Activated CD8-positive, alpha-beta T cell treated with anti-CD3 and anti-CD28 coated beads for 36 hours (primary cell): ENCODE results near the gene SUMO3. TPM values are rescaled to one million over a fixed set of nuclear protein-coding genes. Genes with fewer than 3 reads are reported as not detected.

Experiments
- ATAC-seq: fragments of 200-7000 bp; cut with Tn5 transposase; one replicate; pipeline ENCODE4 v1.10.0; 2021; ENCODE audit warnings: mild to moderate bottlenecking, moderate library complexity
- CTCF ChIA-PET: fragments of 350-600 bp; sonication (Branson Sonifier 250); formaldehyde crosslinking; loops from one replicate; lab custom pipeline; 2021; ENCODE audit warnings: antibody characterized with exemption; lab: Charles Lee
- POLR2A ChIA-PET: fragments of 350-600 bp; sonication (Branson Sonifier 250); formaldehyde crosslinking; loops from one replicate; lab custom pipeline; 2021; ENCODE audit warnings: antibody characterized with exemption; lab: Charles Lee
- DNase-seq: peaks from one replicate; pipeline ENCODE4 v3.0.0-alpha.2; 2020
- H3K27ac Mint-ChIP-seq: one replicate; pipeline ENCODE4 v1.8.0; 2021; ENCODE audit warnings: mild to moderate bottlenecking, mixed read lengths
- H3K27me3 Mint-ChIP-seq: one replicate; pipeline ENCODE4 v1.8.0; 2021; ENCODE audit warnings: mixed read lengths
- H3K36me3 Mint-ChIP-seq: one replicate; pipeline ENCODE4 v1.8.0; 2021; ENCODE audit warnings: low read depth, mixed read lengths
- H3K4me1 Mint-ChIP-seq: one replicate; pipeline ENCODE4 v1.8.0; 2021; ENCODE audit warnings: low read depth, mixed read lengths
- H3K4me3 Mint-ChIP-seq: one replicate; pipeline ENCODE4 v1.8.0; 2021; ENCODE audit warnings: mild to moderate bottlenecking, moderate library complexity, mixed read lengths
- H3K9me3 Mint-ChIP-seq: one replicate; pipeline ENCODE4 v1.8.0; 2021; ENCODE audit warnings: mixed read lengths
- intact Hi-C: fragments of 100-400 bp; cut with micrococcal nuclease; formaldehyde crosslinking; loops from one replicate; pipeline ENCODE4 v1.10.0; 2022
- total RNA-seq, 2 experiments: library from RNA; stranded (reverse); gene quantifications; one replicate each; pipeline ENCODE4 v1.2.3, GENCODE V29; 2021
- TF ChIP-seq, protein P1 (sequence below): fragments of 200-600 bp; IDR thresholded peaks from one replicate; pipeline ENCODE4 v1.8.0; 2022; ENCODE audit warnings: antibody characterized with exemption, mild to moderate bottlenecking

The SUMO3 gene
- total RNA-seq, 2 experiments from 2014 or later = 69.8 to 72.9 TPM

DNA sequence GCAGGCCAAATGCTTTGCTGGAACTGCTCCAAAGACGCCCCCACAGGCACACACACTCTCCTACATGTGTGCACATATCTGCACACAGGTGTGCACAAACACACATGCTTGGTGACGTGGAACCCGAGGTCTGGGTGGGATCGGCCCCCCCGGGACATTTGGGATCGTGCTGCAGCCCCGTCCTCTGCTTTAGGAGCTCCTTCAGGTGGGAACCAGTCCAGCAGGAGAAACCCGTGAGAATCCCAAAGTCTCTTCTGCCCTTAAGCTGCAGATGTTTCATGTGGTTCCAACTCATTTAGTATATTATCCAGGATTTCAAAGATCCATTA, 54.8 kb downstream of the SUMO3 start:
- intact Hi-C loops = no loop called here
- TF ChIP-seq, protein P1, sequence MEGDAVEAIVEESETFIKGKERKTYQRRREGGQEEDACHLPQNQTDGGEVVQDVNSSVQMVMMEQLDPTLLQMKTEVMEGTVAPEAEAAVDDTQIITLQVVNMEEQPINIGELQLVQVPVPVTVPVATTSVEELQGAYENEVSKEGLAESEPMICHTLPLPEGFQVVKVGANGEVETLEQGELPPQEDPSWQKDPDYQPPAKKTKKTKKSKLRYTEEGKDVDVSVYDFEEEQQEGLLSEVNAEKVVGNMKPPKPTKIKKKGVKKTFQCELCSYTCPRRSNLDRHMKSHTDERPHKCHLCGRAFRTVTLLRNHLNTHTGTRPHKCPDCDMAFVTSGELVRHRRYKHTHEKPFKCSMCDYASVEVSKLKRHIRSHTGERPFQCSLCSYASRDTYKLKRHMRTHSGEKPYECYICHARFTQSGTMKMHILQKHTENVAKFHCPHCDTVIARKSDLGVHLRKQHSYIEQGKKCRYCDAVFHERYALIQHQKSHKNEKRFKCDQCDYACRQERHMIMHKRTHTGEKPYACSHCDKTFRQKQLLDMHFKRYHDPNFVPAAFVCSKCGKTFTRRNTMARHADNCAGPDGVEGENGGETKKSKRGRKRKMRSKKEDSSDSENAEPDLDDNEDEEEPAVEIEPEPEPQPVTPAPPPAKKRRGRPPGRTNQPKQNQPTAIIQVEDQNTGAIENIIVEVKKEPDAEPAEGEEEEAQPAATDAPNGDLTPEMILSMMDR = no peak
- CTCF ChIA-PET = no interaction called here
- Mint-ChIP-seq H3K9me3 (no peaks in the 10 kb centered on the region), H3K27me3 (no peaks in the 10 kb centered on the region), H3K4me3 (no peak overlapping the region), H3K4me1 (peaks cover 23% of the 10 kb centered on the region), H3K27ac (no peak overlapping the region), H3K36me3 (no peaks in the 10 kb centered on the region)
- POLR2A ChIA-PET = no interaction called here
- ATAC-seq (no peak), DNase-seq (no peak)

DNA sequence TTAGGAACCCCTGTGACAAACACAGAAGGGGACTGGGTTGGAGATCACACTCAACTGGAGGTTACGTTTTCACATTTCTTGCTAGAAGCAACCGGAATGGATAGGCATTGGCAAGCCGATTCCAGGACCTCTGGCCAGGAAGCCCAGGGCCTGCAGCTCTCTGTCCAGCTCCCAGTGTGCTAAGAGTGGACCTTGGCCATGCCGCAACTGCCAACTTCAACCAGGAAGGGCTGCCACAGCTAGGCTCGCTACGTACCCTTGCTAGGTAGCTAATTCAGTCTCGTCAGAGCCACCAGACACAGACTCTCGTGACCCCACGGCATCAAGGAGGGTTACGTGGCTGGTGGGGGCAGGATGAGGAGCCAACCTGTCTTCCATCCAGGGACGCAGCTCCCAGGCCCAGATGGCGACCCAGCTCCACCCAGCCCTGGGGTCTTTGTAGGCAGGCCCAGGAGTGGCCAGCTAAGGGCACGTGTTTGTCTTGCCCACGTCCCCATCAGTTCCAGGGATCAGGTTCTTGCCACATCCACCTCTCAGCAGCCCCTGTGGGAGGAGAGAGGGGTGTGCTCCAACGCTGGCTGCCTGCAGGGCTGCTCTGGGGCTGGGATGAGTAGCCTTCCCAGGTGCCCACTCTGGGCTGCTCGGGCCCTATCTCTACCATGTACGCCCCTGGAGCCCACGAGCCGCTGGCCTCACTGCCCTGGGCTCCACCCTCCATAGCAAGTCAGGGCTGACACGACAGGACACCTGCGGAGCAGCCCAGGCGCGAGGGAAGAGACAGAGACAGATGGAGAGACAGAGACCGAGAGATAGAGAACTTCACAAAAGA, 55.4 kb downstream of the SUMO3 start:
- Mint-ChIP-seq H3K27ac (no peak overlapping the region), H3K27me3 (no peaks in the 10 kb centered on the region), H3K4me3 (no peak overlapping the region), H3K36me3 (no peaks in the 10 kb centered on the region), H3K9me3 (no peaks in the 10 kb centered on the region), H3K4me1 (peaks cover 23% of the 10 kb centered on the region)
- DNase-seq = no peak
- ATAC-seq = no peak
- TF ChIP-seq, protein P1 = no peak
- intact Hi-C loops = no loop called here
- ChIA-PET CTCF (no interaction called here), POLR2A (no interaction called here)

DNA sequence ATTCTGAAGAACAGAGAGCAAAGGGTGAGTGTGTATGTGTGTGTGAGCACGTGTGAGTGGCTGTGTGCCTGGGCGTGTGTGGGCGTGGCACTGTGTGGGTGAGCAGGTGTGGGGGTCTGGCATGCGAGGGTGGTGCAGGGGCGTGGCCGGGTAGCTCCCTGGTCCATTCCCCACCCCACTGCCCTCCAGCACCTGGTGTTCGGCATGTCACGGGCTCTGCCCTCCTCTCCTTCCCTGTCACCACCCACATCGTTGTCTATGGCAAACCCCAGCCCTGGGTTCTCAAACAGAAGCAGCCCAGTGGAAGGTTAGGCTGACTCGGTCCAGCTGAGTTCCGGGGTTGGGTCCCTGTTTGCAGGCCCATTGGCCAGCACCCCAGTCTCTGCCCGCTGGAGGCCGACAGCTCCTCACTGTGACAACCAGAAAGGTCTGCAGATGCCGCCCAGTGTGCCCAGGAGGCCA, 56.1 kb downstream of the SUMO3 start:
- intact Hi-C loops = no loop called here
- ATAC-seq (no peak), DNase-seq (no peak)
- Mint-ChIP-seq H3K36me3 (no peaks in the 10 kb centered on the region), H3K27ac (no peak overlapping the region), H3K4me1 (peaks cover 20% of the 10 kb centered on the region), H3K27me3 (no peaks in the 10 kb centered on the region), H3K9me3 (no peaks in the 10 kb centered on the region), H3K4me3 (no peak overlapping the region)
- POLR2A ChIA-PET = interaction anchor here (0.7 kb wide), 1 partner anchor 40 kb away, joined by 3 read pairs; the partner anchor contains the start of gene UBE2G2
- TF ChIP-seq, protein P1 = peak; percentile 31
- CTCF ChIA-PET = interaction anchor here (1.0 kb wide), 1 partner anchor 267 kb away, joined by 3 read pairs; no protein-coding TSS in a partner anchor

DNA sequence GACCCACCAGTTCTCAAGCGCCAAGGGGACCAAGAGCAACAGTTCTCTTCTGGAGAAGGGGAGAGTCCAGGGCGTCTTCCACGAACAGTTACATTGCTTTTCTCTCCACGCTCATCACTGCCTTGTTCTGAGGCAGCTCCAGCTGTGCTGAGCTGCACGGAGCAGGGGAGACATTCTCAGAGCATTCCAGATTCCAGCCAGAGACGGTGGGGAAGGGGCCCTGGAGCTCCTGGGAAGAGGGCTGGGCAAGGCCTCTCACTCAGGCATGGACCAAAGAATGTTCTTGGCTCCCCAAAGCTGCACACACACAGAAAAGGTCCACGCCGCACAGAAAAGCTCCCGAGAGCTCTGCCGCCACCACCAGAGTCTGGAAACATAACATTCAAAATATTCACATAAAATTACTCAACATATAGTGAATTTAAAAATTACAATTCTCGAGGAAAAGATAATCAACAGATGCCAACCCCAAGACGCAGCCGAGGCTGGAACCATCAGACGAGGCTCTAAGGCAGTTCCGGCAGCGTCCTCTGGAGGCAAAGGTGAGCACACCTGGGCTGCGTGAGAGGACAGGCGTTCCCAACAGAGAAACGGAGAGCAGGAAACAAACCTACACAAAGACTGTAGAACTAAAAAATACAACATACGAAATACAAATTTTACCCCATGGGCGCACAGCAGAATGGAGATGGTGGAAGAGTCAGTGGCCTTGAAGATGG, 56.7 kb downstream of the SUMO3 start:
- H3K4me3 Mint-ChIP-seq = no peak overlapping the region
- H3K27ac Mint-ChIP-seq = no peak overlapping the region
- H3K4me1 Mint-ChIP-seq = peaks cover 15% of the 10 kb centered on the region
- ATAC-seq (no peak), DNase-seq (peak; percentile 15)
- no peaks in the 10 kb centered on the region for H3K27me3 Mint-ChIP-seq
- no peaks in the 10 kb centered on the region for H3K36me3 Mint-ChIP-seq
- CTCF ChIA-PET = interaction anchor here (0.7 to 1.4 kb wide), 3 partner anchors 259 to 340 kb away, joined by 3 read pairs; no protein-coding TSS in a partner anchor
- intact Hi-C loops = no loop called here
- TF ChIP-seq, protein P1 = peak; percentile 53
- H3K9me3 Mint-ChIP-seq = no peaks in the 10 kb centered on the region
- POLR2A ChIA-PET = interaction anchor here (0.7 kb wide), 1 partner anchor 40 kb away, joined by 3 read pairs; the partner anchor contains the start of gene UBE2G2
